Activated CD8-positive, alpha-beta T cell treated with anti-CD3 and anti-CD28 coated beads for 36 hours (primary cell): ENCODE results near the gene PGF. TPM values are rescaled to one million over a fixed set of nuclear protein-coding genes. Genes with fewer than 3 reads are reported as not detected.

Experiments
- ATAC-seq: fragments of 200-7000 bp; cut with Tn5 transposase; one replicate; pipeline ENCODE4 v1.10.0; 2021; ENCODE audit warnings: mild to moderate bottlenecking, moderate library complexity
- CTCF ChIA-PET: fragments of 350-600 bp; sonication (Branson Sonifier 250); formaldehyde crosslinking; loops from one replicate; lab custom pipeline; 2021; ENCODE audit warnings: antibody characterized with exemption; lab: Charles Lee
- POLR2A ChIA-PET: fragments of 350-600 bp; sonication (Branson Sonifier 250); formaldehyde crosslinking; loops from one replicate; lab custom pipeline; 2021; ENCODE audit warnings: antibody characterized with exemption; lab: Charles Lee
- DNase-seq: peaks from one replicate; pipeline ENCODE4 v3.0.0-alpha.2; 2020
- H3K27ac Mint-ChIP-seq: one replicate; pipeline ENCODE4 v1.8.0; 2021; ENCODE audit warnings: mild to moderate bottlenecking, mixed read lengths
- H3K27me3 Mint-ChIP-seq: one replicate; pipeline ENCODE4 v1.8.0; 2021; ENCODE audit warnings: mixed read lengths
- H3K36me3 Mint-ChIP-seq: one replicate; pipeline ENCODE4 v1.8.0; 2021; ENCODE audit warnings: low read depth, mixed read lengths
- H3K4me1 Mint-ChIP-seq: one replicate; pipeline ENCODE4 v1.8.0; 2021; ENCODE audit warnings: low read depth, mixed read lengths
- H3K4me3 Mint-ChIP-seq: one replicate; pipeline ENCODE4 v1.8.0; 2021; ENCODE audit warnings: mild to moderate bottlenecking, moderate library complexity, mixed read lengths
- H3K9me3 Mint-ChIP-seq: one replicate; pipeline ENCODE4 v1.8.0; 2021; ENCODE audit warnings: mixed read lengths
- CTCF ChIP-seq: fragments of 200-600 bp; IDR thresholded peaks from one replicate; pipeline ENCODE4 v1.8.0; 2022; ENCODE audit warnings: antibody characterized with exemption, mild to moderate bottlenecking
- intact Hi-C: fragments of 100-400 bp; cut with micrococcal nuclease; formaldehyde crosslinking; loops from one replicate; pipeline ENCODE4 v1.10.0; 2022
- total RNA-seq, 2 experiments: library from RNA; stranded (reverse); gene quantifications; one replicate each; pipeline ENCODE4 v1.2.3, GENCODE V29; 2021

PGF gene
- total RNA-seq, 2 experiments from 2014 or later: 0.27 to 0.45 TPM

DNA sequence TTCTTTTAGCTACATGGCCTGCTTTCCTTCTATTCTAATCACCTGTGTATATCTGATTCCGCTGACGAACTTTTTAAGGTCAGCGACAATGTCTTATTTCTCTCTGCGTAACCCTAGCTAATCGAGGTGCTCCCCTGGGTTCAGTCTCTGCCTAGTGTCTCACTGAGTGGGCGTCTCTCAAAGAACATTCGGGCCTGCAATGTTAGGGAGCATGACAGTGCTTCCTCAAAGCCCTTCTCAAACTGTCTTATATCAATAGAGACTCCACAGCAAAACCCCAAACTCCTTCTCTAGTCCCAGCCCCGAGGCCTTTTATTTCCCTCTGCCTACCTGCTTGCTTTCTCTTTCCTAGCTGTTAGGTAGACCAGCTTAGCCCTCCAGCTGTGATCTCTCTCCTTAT is 18.7 kb downstream of the PGF start:
- ATAC-seq: no peak
- no peak for DNase-seq

DNA sequence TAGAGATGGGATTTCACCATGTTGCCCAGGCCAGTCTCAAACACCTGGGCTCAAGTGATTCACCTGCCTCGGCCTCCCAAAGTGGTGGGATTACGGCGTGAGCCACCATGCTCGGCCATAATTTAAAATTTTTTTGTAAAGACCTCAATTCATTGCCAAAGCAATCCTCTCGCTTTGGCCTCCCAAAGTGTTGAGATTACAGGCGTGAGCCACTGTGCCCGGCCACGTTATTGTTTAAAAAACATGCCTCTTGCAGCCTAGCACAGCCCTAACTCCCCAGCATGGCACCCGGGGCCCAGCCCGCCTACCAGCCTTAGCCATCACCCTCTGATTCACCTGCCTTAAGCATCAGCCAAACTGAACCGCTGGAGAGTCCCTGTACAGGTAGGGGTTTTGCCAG is 19.2 kb downstream of the PGF start:
- H3K9me3 Mint-ChIP-seq: no peaks in the 10 kb centered on the region
- intact Hi-C loops: no loop called here
- TF ChIP-seq CTCF: no peak
- ChIA-PET CTCF (interaction anchor here (0.9 to 2.5 kb wide), 4 partner anchors 9 to 152 kb away, joined by 3 to 13 read pairs (median 8); no protein-coding TSS in a partner anchor), POLR2A (no interaction called here)
- no peak overlapping the region for H3K4me3 Mint-ChIP-seq
- ATAC-seq: no peak
- no peak for DNase-seq
- no peaks in the 10 kb centered on the region for H3K36me3 Mint-ChIP-seq
- peaks cover 21% of the 10 kb centered on the region for H3K4me1 Mint-ChIP-seq
- no peaks in the 10 kb centered on the region for H3K27me3 Mint-ChIP-seq
- H3K27ac Mint-ChIP-seq: no peak overlapping the region

More for the DNA sequence above, 18.7 kb downstream of the PGF start:
- H3K4me3 Mint-ChIP-seq: no peak overlapping the region
- H3K4me1 Mint-ChIP-seq: peaks cover 26% of the 10 kb centered on the region
- intact Hi-C loops: no loop called here
- H3K27ac Mint-ChIP-seq: no peak overlapping the region
- no peaks in the 10 kb centered on the region for H3K36me3 Mint-ChIP-seq
- H3K9me3 Mint-ChIP-seq: no peaks in the 10 kb centered on the region
- no peaks in the 10 kb centered on the region for H3K27me3 Mint-ChIP-seq
- ChIA-PET POLR2A (interaction anchor here (1.5 kb wide), 1 partner anchor 14 kb away, joined by 3 read pairs; no protein-coding TSS in a partner anchor), CTCF (interaction anchor here (0.9 to 2.5 kb wide), 4 partner anchors 9 to 151 kb away, joined by 3 to 13 read pairs (median 8); no protein-coding TSS in a partner anchor)
- TF ChIP-seq CTCF: no peak

GRCh38 chr14:74935360-74935680 is 20.1 kb downstream of the PGF start:
- ATAC-seq (no peak), DNase-seq (no peak)
- Mint-ChIP-seq H3K4me3 (no peak overlapping the region), H3K27ac (no peak overlapping the region), H3K27me3 (no peaks in the 10 kb centered on the region), H3K36me3 (no peaks in the 10 kb centered on the region), H3K9me3 (no peaks in the 10 kb centered on the region), H3K4me1 (peaks cover 18% of the 10 kb centered on the region)
- ChIA-PET POLR2A (interaction anchor here (0.6 kb wide), 1 partner anchor 336 kb away, joined by 3 read pairs; no protein-coding TSS in a partner anchor), CTCF (interaction anchor here (1.8 to 2.5 kb wide), 3 partner anchors 9 to 75 kb away, joined by 6 to 11 read pairs (median 6); no protein-coding TSS in a partner anchor)
- intact Hi-C loops: no loop called here
- TF ChIP-seq CTCF: no peak

GRCh38 chr14:74934476-74935359 is 20.7 kb downstream of the PGF start:
- H3K27me3 Mint-ChIP-seq: no peaks in the 10 kb centered on the region
- ChIA-PET POLR2A (interaction anchor here (0.6 kb wide), 2 partner anchors 160 to 335 kb away, joined by 3 read pairs; no protein-coding TSS in a partner anchor), CTCF (interaction anchor here (1.0 to 2.5 kb wide), 6 partner anchors 10 to 154 kb away, joined by 3 to 11 read pairs (median 6); partner anchors contain the start of gene RPS6KL1)
- H3K27ac Mint-ChIP-seq: no peak overlapping the region
- intact Hi-C loops: no loop called here
- no peak for TF ChIP-seq CTCF
- no peak for ATAC-seq
- H3K4me1 Mint-ChIP-seq: peaks cover 14% of the 10 kb centered on the region
- H3K36me3 Mint-ChIP-seq: no peaks in the 10 kb centered on the region
- H3K9me3 Mint-ChIP-seq: no peaks in the 10 kb centered on the region
- H3K4me3 Mint-ChIP-seq: no peak overlapping the region
- DNase-seq: no peak
